DND-41 (cell line): ENCODE results near the gene TMEM86A.
"Not testable (repeated sequence)": the region's sequence is repeated elsewhere in the genome, so short reads cannot be mapped to it uniquely, and the experiment has no call there.

Experiments used
- ATAC-seq: fragments of 200-7000 bp; cut with Tn5 transposase; 3 replicates; pipeline ENCODE4 v1.9.1; 2021; ENCODE audit warnings: low read depth; ENCODE audit not compliant: insufficient read depth
- DNase-seq: peaks from one replicate; pipeline ENCODE4 v3.0.0-alpha.2; 2020
- H2AFZ ChIP-seq: 2 replicates; pipeline ENCODE4 v1.6.0; 2012; ENCODE audit warnings: low read depth, low read length
- H3K27ac ChIP-seq: 2 replicates; pipeline ENCODE4 v1.5.1; 2012; ENCODE audit warnings: low read length, inconsistent platforms
- H3K27me3 ChIP-seq: fragments of 200-600 bp; sonication (generic); 2 replicates; pipeline ENCODE4 v1.6.0; 2012; ENCODE audit warnings: low read length, mild to moderate bottlenecking, inconsistent platforms; ENCODE audit not compliant: insufficient read depth, poor library complexity
- H3K36me3 ChIP-seq: 2 replicates; pipeline ENCODE4 v1.5.1; 2012; ENCODE audit warnings: low read length, inconsistent platforms; ENCODE audit not compliant: insufficient read depth
- H3K4me1 ChIP-seq: 2 replicates; pipeline ENCODE4 v1.5.1; 2012; ENCODE audit warnings: mild to moderate bottlenecking, low read length; ENCODE audit not compliant: insufficient read depth
- H3K4me2 ChIP-seq: 2 replicates; pipeline ENCODE4 v1.6.0; 2012; ENCODE audit warnings: mild to moderate bottlenecking, moderate library complexity, low read length, inconsistent platforms; ENCODE audit not compliant: insufficient read depth
- H3K4me3 ChIP-seq, 2 experiments: fragments of 200-600 bp in 1 of 2; shearing (Covaris generic) in 1 of 2; 2 replicates each; pipeline ENCODE4 v1.5.1; 2012 to 2016; ENCODE audit warnings: inconsistent platforms in 2 of 2, low read length in 2 of 2, mild to moderate bottlenecking in 2 of 2, low read depth in 1 of 2, moderate library complexity in 1 of 2
- H3K79me2 ChIP-seq: 2 replicates; pipeline ENCODE4 v1.6.0; 2012; ENCODE audit warnings: low read length, inconsistent platforms; ENCODE audit not compliant: insufficient read depth
- H3K9ac ChIP-seq: 2 replicates; pipeline ENCODE4 v1.6.0; 2012; ENCODE audit warnings: low read depth, mild to moderate bottlenecking, inconsistent platforms, low read length, moderate library complexity
- H3K9me3 ChIP-seq: 2 replicates; pipeline ENCODE4 v1.5.1; 2012; ENCODE audit warnings: low read length, moderate library complexity, mild to moderate bottlenecking, inconsistent platforms; ENCODE audit not compliant: insufficient read depth, severe bottlenecking
- H4K20me1 ChIP-seq: 2 replicates; pipeline ENCODE4 v1.6.0; 2012; ENCODE audit warnings: low read length; ENCODE audit not compliant: insufficient read depth
- EZH2 ChIP-seq: IDR thresholded peaks from 3 replicates; pipeline ENCODE4 v1.6.1; 2012; ENCODE audit warnings: borderline replicate concordance, low read depth, mild to moderate bottlenecking, moderate library complexity, low read length, inconsistent platforms; ENCODE audit not compliant: severe bottlenecking
- TF ChIP-seq, protein P1 (sequence below): IDR thresholded peaks from 2 replicates; pipeline ENCODE4 v1.5.1; 2012; ENCODE audit warnings: borderline replicate concordance, low read length, moderate library complexity, mild to moderate bottlenecking; ENCODE audit not compliant: poor library complexity, severe bottlenecking; ENCODE audit errors: extremely low read depth

Gene TMEM86A

DNA sequence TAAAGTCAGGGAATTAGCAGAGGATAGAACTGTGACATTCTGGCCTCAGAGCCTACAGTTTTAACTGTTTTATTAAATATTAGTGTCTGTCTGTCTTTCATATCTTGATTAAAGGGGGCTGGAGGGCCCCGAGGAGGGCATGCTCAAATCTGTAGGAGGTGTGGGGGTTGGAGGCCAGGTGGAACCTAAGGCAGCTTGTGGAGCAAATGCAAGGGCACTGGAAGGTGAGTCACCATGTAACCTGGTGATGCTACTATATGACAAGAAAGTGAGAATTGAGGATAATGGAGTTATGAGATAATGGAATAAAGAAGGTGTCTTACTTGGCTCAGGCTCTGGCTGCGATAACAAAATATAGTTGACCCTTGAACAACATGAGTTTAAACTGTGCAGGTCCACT, 27.3 kb upstream of the TMEM86A start:
- H2AFZ ChIP-seq: no peak overlapping the region
- no peak overlapping the region for H3K9ac ChIP-seq
- H3K79me2 ChIP-seq: no peaks in the 10 kb centered on the region
- H4K20me1 ChIP-seq: no peaks in the 10 kb centered on the region
- no peak for DNase-seq
- H3K4me3 ChIP-seq: no peak overlapping the region
- H3K36me3 ChIP-seq: no peaks in the 10 kb centered on the region
- no peak for ATAC-seq
- no peaks in the 10 kb centered on the region for H3K9me3 ChIP-seq
- TF ChIP-seq EZH2: no peak
- TF ChIP-seq, protein P1, sequence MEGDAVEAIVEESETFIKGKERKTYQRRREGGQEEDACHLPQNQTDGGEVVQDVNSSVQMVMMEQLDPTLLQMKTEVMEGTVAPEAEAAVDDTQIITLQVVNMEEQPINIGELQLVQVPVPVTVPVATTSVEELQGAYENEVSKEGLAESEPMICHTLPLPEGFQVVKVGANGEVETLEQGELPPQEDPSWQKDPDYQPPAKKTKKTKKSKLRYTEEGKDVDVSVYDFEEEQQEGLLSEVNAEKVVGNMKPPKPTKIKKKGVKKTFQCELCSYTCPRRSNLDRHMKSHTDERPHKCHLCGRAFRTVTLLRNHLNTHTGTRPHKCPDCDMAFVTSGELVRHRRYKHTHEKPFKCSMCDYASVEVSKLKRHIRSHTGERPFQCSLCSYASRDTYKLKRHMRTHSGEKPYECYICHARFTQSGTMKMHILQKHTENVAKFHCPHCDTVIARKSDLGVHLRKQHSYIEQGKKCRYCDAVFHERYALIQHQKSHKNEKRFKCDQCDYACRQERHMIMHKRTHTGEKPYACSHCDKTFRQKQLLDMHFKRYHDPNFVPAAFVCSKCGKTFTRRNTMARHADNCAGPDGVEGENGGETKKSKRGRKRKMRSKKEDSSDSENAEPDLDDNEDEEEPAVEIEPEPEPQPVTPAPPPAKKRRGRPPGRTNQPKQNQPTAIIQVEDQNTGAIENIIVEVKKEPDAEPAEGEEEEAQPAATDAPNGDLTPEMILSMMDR: no peak
- no peaks in the 10 kb centered on the region for H3K27me3 ChIP-seq
- H3K4me1 ChIP-seq: peaks cover 2% of the 10 kb centered on the region; the same call in 1 of the 2 replicates
- no peak overlapping the region for H3K4me2 ChIP-seq
- H3K27ac ChIP-seq: no peak overlapping the region

DNA sequence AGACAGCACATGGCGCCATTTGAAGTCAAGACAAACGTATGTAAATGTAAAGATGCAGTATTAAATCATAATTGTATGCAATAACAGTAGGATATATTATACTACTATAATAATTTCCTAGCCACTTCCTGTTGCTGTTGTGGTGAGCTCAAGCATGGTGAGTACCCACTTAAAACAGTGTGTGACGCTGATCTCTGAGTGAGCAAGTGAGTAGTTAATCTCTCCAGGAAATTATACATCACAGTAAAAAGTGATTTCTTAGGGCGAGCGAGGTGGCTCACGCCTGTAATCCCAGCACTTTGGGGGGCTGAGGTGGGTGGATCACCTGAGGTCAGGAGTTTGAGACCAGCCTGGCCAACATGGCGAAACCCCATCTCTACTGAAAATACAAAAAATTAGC, 26.4 kb upstream of the TMEM86A start:
- H3K79me2 ChIP-seq, H4K20me1 ChIP-seq, H2AFZ ChIP-seq, H3K4me1 ChIP-seq, H3K27ac ChIP-seq, H3K4me3 ChIP-seq, H3K36me3 ChIP-seq, H3K4me2 ChIP-seq, H3K27me3 ChIP-seq, H3K9ac ChIP-seq, H3K9me3 ChIP-seq: not testable (repeated sequence)
- DNase-seq: peak; percentile 46
- ATAC-seq: peak; percentile 99

DNA sequence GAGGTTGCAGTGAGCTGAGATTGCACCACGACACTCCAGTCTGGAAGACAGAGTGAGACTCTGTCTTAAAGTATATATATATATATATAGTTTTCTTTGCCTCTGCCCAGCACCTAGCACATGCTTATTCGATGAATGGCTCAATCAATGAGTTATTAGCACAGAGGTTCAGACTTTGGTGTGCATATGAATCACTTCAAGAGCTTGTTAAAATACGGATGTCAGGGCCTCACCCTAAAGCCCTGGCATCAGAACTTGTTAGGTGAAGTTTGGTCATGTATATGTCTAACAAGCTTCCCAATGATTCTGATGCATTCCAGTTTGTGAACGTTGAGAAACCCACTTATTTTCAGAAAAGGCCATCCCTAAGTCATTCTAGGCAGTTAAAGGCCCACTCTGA, 21.8 kb upstream of the TMEM86A start:
- Histone ChIP-seq H3K27ac (no peak overlapping the region), H2AFZ (no peak overlapping the region), H3K4me3 (no peak overlapping the region), H3K4me1 (peaks cover 2% of the 10 kb centered on the region; the same call in 1 of the 2 replicates), H3K4me2 (no peak overlapping the region), H3K9me3 (no peaks in the 10 kb centered on the region), H3K9ac (no peak overlapping the region), H3K36me3 (no peaks in the 10 kb centered on the region), H3K79me2 (no peaks in the 10 kb centered on the region), H3K27me3 (no peaks in the 10 kb centered on the region), H4K20me1 (no peaks in the 10 kb centered on the region)
- DNase-seq (no peak), ATAC-seq (no peak)
- TF ChIP-seq, protein P1: no peak
- no peak for TF ChIP-seq EZH2

DNA sequence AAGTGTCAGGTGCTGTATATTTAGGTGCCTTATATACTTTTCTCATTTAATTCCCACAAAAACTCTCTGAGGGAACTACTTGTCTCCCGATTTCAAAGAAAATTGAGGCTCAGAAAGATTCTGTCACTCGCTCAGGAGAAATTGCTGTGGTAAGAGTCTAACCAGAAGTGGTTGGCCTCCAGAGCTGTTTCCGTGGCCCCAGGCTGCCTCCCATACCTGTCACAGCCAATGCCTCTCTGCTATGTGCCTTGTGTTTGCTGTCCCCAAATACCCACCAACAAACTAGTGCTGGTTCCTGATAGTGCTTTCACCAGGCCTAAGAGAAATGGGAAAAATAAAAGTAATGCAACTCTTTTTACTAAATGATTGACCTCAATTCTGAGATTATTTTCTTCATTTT, 21.0 kb upstream of the TMEM86A start:
- no peak overlapping the region for H3K9ac ChIP-seq
- ATAC-seq (no peak), DNase-seq (no peak)
- no peaks in the 10 kb centered on the region for H3K27me3 ChIP-seq
- no peaks in the 10 kb centered on the region for H3K36me3 ChIP-seq
- TF ChIP-seq, protein P1: no peak
- TF ChIP-seq EZH2: no peak
- no peaks in the 10 kb centered on the region for H3K9me3 ChIP-seq
- no peak overlapping the region for H2AFZ ChIP-seq
- H3K4me1 ChIP-seq: no peaks in the 10 kb centered on the region
- no peak overlapping the region for H3K4me2 ChIP-seq
- no peak overlapping the region for H3K27ac ChIP-seq
- H3K79me2 ChIP-seq: no peaks in the 10 kb centered on the region
- no peak overlapping the region for H3K4me3 ChIP-seq
- no peaks in the 10 kb centered on the region for H4K20me1 ChIP-seq

DNA sequence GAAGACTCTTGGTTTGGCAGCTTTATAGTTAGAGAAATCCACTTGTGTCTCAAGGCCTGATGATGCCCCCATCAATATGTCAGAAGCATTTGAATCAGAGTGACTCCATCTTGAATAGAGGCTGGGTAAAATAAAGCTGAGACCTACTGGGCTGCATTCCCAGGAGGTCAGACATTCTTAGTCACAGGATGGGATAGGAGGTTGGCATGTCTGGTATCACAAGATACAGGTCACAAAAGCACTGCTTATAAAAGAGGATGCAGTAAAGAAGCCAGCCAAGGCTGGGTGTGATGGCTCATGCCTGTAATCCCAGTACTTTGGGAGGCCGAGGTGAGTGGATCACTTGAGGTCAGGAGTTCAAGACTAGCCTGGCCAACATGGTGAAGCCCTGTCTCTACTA, 16.6 kb upstream of the TMEM86A start:
- ATAC-seq, H2AFZ ChIP-seq, H3K36me3 ChIP-seq, H3K27me3 ChIP-seq, H3K9ac ChIP-seq, H3K27ac ChIP-seq, H4K20me1 ChIP-seq, DNase-seq, H3K79me2 ChIP-seq, H3K4me3 ChIP-seq, H3K9me3 ChIP-seq, H3K4me2 ChIP-seq, H3K4me1 ChIP-seq: not testable (repeated sequence)
